HepG2 (cell line): ENCODE data around the gene SMYD1. TPM values are rescaled to one million over a fixed set of nuclear protein-coding genes. Genes with fewer than 3 reads are reported as not detected.

Experiments
- HDAC6 ChIP-seq: fragments of 200-600 bp; sonication (generic); IDR thresholded peaks from 2 replicates; pipeline ENCODE4 v1.7.0; 2017; ENCODE audit warnings: mild to moderate bottlenecking, antibody characterized with exemption, low read length, low read depth
- HOXA7 ChIP-seq: sonication (generic); formaldehyde crosslinking; IDR thresholded peaks from 2 replicates; pipeline ENCODE4 v1.8.1; 2022; ENCODE audit warnings: mild to moderate bottlenecking, missing genetic modification reagents, moderate library complexity
- KLF12 ChIP-seq: sonication (generic); formaldehyde crosslinking; IDR thresholded peaks from 2 replicates; pipeline ENCODE4 v1.4.0; 2020; ENCODE audit warnings: missing genetic modification reagents, borderline replicate concordance
- NCOA2 ChIP-seq: sonication (generic); formaldehyde crosslinking; IDR thresholded peaks from 2 replicates; pipeline ENCODE4 v1.8.0; 2022; ENCODE audit warnings: inconsistent platforms
- NCOA5 ChIP-seq: sonication (generic); formaldehyde crosslinking; IDR thresholded peaks from 2 replicates; pipeline ENCODE4 v1.4.0; 2020; ENCODE audit warnings: missing genetic modification reagents
- NFIC ChIP-seq: IDR thresholded peaks from 2 replicates; pipeline ENCODE4 v1.6.1; 2012; ENCODE audit warnings: mild to moderate bottlenecking, low read length, inconsistent platforms
- RCOR2 ChIP-seq: IDR thresholded peaks from 2 replicates; pipeline ENCODE4 v1.6.1; 2016; ENCODE audit warnings: missing biosample characterization, missing genetic modification reagents
- SIX4 ChIP-seq: sonication (generic); formaldehyde crosslinking; IDR thresholded peaks from 2 replicates; pipeline ENCODE4 v1.4.0; 2020; ENCODE audit warnings: missing genetic modification reagents
- SP140L ChIP-seq: sonication (generic); formaldehyde crosslinking; IDR thresholded peaks from 2 replicates; pipeline ENCODE4 v1.4.0; 2020; ENCODE audit warnings: missing genetic modification reagents, borderline replicate concordance
- TCF7 ChIP-seq: sonication (generic); IDR thresholded peaks from 2 replicates; pipeline ENCODE4 v1.6.1; 2016; ENCODE audit warnings: antibody characterized with exemption, low read depth
- ZFP91 ChIP-seq: sonication (generic); formaldehyde crosslinking; IDR thresholded peaks from 2 replicates; pipeline ENCODE4 v1.9.0; 2022; ENCODE audit warnings: missing genetic modification reagents, mild to moderate bottlenecking, borderline replicate concordance
- ZMAT3 ChIP-seq: sonication (generic); formaldehyde crosslinking; conservative IDR thresholded peaks from 2 replicates; pipeline ENCODE4 v1.7.0; 2021; ENCODE audit warnings: missing genetic modification reagents
- ZNF124 ChIP-seq: sonication (generic); formaldehyde crosslinking; IDR thresholded peaks from 2 replicates; pipeline ENCODE4 v1.4.0; 2020; ENCODE audit warnings: missing genetic modification reagents
- ZNF256 ChIP-seq: sonication (generic); formaldehyde crosslinking; conservative IDR thresholded peaks from 2 replicates; pipeline ENCODE4 v1.4.0; 2020; ENCODE audit warnings: missing genetic modification reagents
- ZNF382 ChIP-seq: sonication (generic); formaldehyde crosslinking; IDR thresholded peaks from 2 replicates; pipeline ENCODE4 v1.5.0; 2020; ENCODE audit warnings: missing genetic modification reagents, mild to moderate bottlenecking, borderline replicate concordance
- ZNF576 ChIP-seq: sonication (generic); formaldehyde crosslinking; IDR thresholded peaks from 2 replicates; pipeline ENCODE4 v1.4.0; 2020; ENCODE audit warnings: mild to moderate bottlenecking, missing genetic modification reagents
- ZNF614 ChIP-seq: IDR thresholded peaks from 2 replicates; pipeline ENCODE4 v1.6.1; 2018; ENCODE audit warnings: missing biosample characterization, missing genetic modification reagents, inconsistent platforms, borderline replicate concordance
- ZNF747 ChIP-seq: sonication (generic); formaldehyde crosslinking; IDR thresholded peaks from 2 replicates; pipeline ENCODE4 v1.8.1; 2023; ENCODE audit warnings: missing genetic modification reagents, mild to moderate bottlenecking, borderline replicate concordance
- ZNF770 ChIP-seq: sonication (generic); formaldehyde crosslinking; IDR thresholded peaks from 2 replicates; pipeline ENCODE4 v1.5.0; 2020; ENCODE audit warnings: mild to moderate bottlenecking, missing genetic modification reagents
- polyA plus RNA-seq, 8 experiments: library from polyadenylated mRNA; depleted of rRNA in 3 of 8; stranded (reverse) in 7 of 8; unstranded in 1 of 8; fragments of >200 nt; fragmentation: Illumina TruSeq in 4 of 8; extraction: Trizol in 4 of 8; gene quantifications; 2 replicates each; pipeline versions ENCODE4 v1.2.1 to v1.2.3, GENCODE V29; 2011 to 2016; ENCODE audit warnings: low read depth in 4 of 8, missing spikeins in 1 of 8, mixed read lengths in 1 of 8; ENCODE audit not compliant: insufficient read depth in 1 of 8
- total RNA-seq, 5 experiments: library from RNA; depleted of rRNA; stranded (reverse); fragments of >200 nt; fragmentation: Illumina TruSeq; extraction: Trizol; gene quantifications; 2 replicates each; pipeline ENCODE4 v1.2.3, GENCODE V29; 2016; ENCODE audit warnings: low read depth in 1 of 5
- TF ChIP-seq, protein P1 (sequence below): sonication (generic); formaldehyde crosslinking; IDR thresholded peaks from 2 replicates; pipeline ENCODE4 v1.8.0; 2022; ENCODE audit warnings: missing genetic modification reagents, mild to moderate bottlenecking, borderline replicate concordance
- TF ChIP-seq, protein P2 (sequence below), 2 experiments: IDR thresholded peaks; 2 replicates each; pipeline ENCODE4 v1.6.1; 2011 to 2012; ENCODE audit warnings: low read length in 2 of 2, borderline replicate concordance in 1 of 2, low read depth in 1 of 2, mild to moderate bottlenecking in 1 of 2, moderate library complexity in 1 of 2

SMYD1 gene
- total and polyA plus RNA-seq, 2 of the 13 experiments (the other 11 are each of a cell fraction or from before 2014, with no cell fraction given): not detected

- TF ChIP-seq ZNF770 (CRISPR knock-in tag) (no peak), RCOR2 (CRISPR knock-in tag) (peak; percentile 85), ZNF614 (CRISPR knock-in tag) (peak; percentile 91; the same call in 1 of the 2 replicates), ZFP91 (CRISPR knock-in tag) (peak; percentile 71), NCOA5 (CRISPR knock-in tag) (no peak), KLF12 (CRISPR knock-in tag) (peak; percentile 73), ZNF256 (CRISPR knock-in tag) (peak; percentile 71; the same call in 1 of the 2 replicates), SIX4 (CRISPR knock-in tag) (peak; percentile 39), NCOA2 (CRISPR knock-in tag) (peak; percentile 86), ZNF124 (CRISPR knock-in tag) (peak; percentile 16), ZNF576 (CRISPR knock-in tag) (0 out of 2 replicates have a peak, but pooled peaks have one; percentile 29), HOXA7 (peak; percentile 95), NFIC (peak; percentile 95), ZNF747 (CRISPR knock-in tag) (peak; percentile 46; the same call in 1 of the 2 replicates), ZNF382 (CRISPR knock-in tag) (no peak), SP140L (CRISPR knock-in tag) (no peak), HDAC6 (peak; percentile 27; the same call in 1 of the 2 replicates), ZMAT3 (CRISPR knock-in tag) (0 out of 2 replicates have a peak, but pooled peaks have one; percentile 81), TCF7 (peak; percentile 94)
- TF ChIP-seq, protein P1, sequence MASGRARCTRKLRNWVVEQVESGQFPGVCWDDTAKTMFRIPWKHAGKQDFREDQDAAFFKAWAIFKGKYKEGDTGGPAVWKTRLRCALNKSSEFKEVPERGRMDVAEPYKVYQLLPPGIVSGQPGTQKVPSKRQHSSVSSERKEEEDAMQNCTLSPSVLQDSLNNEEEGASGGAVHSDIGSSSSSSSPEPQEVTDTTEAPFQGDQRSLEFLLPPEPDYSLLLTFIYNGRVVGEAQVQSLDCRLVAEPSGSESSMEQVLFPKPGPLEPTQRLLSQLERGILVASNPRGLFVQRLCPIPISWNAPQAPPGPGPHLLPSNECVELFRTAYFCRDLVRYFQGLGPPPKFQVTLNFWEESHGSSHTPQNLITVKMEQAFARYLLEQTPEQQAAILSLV (CRISPR knock-in tag): peak; percentile 92
- TF ChIP-seq, protein P2, sequence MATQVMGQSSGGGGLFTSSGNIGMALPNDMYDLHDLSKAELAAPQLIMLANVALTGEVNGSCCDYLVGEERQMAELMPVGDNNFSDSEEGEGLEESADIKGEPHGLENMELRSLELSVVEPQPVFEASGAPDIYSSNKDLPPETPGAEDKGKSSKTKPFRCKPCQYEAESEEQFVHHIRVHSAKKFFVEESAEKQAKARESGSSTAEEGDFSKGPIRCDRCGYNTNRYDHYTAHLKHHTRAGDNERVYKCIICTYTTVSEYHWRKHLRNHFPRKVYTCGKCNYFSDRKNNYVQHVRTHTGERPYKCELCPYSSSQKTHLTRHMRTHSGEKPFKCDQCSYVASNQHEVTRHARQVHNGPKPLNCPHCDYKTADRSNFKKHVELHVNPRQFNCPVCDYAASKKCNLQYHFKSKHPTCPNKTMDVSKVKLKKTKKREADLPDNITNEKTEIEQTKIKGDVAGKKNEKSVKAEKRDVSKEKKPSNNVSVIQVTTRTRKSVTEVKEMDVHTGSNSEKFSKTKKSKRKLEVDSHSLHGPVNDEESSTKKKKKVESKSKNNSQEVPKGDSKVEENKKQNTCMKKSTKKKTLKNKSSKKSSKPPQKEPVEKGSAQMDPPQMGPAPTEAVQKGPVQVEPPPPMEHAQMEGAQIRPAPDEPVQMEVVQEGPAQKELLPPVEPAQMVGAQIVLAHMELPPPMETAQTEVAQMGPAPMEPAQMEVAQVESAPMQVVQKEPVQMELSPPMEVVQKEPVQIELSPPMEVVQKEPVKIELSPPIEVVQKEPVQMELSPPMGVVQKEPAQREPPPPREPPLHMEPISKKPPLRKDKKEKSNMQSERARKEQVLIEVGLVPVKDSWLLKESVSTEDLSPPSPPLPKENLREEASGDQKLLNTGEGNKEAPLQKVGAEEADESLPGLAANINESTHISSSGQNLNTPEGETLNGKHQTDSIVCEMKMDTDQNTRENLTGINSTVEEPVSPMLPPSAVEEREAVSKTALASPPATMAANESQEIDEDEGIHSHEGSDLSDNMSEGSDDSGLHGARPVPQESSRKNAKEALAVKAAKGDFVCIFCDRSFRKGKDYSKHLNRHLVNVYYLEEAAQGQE (IDR thresholded peaks at IDR 0.05; ENCODE audit: borderline replicate concordance in 1 of 2, low read depth in 1 of 2, low read length in 2 of 2): peak in 1 of 2 experiments; percentile 87; a peak in 1 of 4 replicates
Measured at GRCh38 chr2:88127888-88128653, 60.4 kb downstream of the SMYD1 start, which contains the start of gene FABP1 (continued).
